GM21825 (cell line): ENCODE data around the gene NFAM1.

Experiments
- ATAC-seq: cut with Tn5 transposase; IDR thresholded peaks from one replicate; pipeline ENCODE4 v1.9.1; 2021; ENCODE audit warnings: mild to moderate bottlenecking, moderate library complexity; ENCODE audit not compliant: unreplicated experiment

NFAM1 gene

GRCh38 chr22:42439821-42440674 lies 7.8 kb upstream of the NFAM1 start:
- no peak for ATAC-seq

DNA sequence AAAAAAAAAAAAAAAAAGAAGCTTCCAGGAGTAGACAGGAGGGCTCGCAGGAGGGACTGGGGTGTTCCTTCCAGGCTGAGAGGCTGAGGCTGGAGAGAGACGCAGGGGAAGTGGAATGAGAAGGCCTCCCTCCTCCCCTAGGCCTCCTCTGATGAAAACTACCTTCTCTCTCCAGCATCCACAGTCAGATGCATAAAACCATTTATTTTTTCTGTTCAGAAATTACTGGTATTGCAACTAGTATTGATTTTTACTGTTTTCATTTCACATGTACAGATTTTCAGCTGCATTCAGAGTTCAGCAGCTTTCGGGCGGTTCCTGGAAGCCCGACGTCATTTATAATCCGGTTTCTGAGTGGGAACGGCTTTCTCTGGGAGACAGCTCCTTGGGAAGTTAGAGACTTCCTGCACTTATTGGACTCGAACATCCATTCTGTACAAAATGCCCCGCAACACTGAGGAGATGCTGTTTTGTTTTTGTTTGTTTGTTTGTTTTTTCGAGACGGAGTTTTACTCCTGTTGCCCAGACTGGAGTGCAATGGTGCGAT lies 6.9 kb upstream of the NFAM1 start:
- ATAC-seq: no peak

GRCh38 chr22:42438293-42438650 lies 6.1 kb upstream of the NFAM1 start:
- ATAC-seq: no peak

DNA sequence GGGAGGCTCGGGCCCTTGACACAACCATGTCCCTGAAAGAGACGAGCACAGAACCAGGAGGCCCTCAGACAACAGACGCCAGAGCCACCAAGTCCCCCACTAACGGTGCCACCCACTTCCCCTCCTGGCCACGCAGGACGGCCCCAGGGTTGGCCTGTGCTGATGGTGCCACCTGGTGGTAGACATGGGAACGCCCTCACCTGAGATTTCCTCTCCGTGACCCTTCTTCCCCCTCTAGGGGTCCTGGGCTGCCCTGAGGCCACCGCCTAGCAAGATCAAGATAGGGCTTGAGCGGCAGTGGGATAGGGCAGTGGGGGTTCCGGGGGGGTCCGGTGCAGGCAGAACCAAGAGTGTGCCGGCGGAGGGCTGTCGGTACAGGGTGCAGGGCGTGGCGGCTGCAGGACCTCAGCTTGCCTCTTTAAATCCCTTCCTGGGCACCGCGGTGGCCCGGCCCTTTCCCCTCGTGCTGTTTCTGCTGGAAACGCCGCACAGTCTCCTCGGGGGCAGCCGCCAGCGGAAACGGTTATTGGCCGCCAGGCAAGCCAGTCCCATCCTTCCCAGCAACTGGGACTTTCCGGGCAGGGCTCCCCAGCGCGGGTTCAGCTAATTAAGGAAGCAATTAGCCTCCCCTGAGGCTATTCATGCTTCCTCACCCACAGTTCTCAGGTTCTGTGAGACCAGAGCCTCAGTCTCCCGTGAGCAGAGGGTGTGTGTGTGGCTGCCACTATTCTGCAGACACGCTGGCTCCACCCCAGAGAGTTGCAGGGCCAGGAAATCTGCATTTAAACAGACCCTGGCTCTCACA lies 5.5 kb upstream of the NFAM1 start:
- ATAC-seq: no peak

DNA sequence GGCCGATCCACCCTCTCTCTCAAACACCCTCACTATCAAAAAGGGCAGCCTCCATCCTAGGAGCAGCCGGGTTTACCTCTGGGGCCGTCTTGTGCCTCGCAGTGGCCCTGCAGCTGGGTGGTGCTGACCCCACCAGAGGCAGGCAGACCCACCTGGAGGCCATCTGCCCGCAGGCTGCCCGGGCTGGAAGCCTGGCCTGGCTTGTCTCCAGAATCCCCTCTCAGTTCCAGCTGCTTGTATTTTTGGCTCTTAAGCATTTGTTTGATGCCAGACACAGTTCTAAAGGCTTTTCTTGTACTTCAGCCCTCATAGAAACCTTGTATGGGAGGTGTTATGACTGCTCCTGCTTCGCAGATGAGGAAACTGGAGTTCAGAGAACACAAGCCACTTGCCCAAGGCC lies 4.2 kb upstream of the NFAM1 start:
- no peak for ATAC-seq

DNA sequence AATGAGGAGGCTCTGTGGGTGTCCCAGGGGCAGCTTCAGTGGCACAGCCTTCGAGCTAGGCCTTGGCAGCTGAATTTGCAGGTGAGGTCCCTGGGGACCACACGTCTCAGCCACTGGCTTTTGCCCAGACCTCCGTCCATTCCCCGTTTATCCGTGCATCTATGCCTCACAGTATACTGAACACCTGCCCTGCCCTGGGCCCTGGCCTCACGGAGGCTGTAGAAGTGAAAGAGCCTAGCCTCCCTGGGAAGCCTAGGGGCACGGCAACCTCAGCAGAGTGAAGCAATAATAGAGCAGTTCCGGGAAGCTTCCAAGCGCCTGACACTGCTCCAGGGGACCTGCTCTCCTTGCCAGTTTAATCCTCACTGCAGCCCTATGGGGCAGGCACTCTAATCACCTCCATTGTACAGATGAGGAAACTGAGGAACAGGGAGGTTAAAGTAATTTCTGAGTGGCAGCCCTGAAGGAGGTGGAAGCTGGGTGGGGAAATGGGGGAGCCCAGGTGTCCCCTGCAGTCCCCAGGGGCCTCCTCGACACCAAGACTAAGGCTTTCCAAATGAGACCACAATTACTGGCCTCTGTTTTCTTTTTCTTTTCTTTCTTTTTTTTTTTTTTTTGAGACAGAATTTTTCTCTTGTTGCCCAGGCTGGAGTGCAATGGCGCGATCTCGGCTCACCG lies 2.7 kb upstream of the NFAM1 start:
- ATAC-seq: no peak

DNA sequence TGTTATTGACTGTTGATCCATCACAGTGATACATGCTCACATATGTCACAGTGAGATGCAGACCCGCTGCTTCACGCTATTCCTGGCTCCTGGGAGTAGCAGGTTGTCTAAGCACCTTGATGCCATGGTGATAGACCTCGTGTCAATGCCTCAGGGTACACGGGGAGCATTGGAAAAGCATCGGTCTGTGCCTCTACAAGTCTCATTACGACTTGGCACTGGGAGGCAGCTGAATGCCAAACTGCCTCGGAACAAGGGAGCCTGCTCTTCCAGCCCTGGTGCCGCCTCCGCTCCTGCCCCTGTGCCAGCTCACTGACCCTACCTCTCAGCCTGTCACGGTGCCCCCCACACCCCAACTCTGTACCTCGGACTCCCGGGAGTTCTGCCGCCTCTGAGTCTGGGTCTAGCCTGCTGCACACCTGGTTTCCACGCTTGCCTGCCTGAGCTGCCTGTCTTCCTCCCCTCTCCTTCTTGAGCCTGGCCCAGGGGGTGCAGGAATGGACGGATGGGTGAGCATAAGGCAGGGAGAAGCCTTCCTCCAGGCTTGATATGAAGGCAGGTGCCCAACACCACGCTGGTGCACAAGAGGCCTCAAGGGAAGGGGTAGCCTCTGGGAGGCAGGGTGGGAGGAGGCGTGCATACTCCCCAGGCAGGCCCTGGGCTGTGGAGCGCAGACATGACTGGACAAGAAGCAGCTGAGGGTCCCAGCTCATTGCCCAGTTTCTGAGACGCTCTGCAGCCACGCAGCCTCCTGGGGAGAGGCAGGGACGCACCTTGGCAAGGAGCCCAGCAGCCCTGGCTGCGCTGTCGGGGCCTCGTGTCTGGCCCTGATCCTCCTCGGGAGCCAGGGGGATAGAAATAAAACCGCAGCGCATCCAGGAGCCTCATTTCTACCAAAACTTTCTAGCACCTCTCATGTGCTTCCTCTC lies 1.8 kb upstream of the NFAM1 start:
- no peak for ATAC-seq

DNA sequence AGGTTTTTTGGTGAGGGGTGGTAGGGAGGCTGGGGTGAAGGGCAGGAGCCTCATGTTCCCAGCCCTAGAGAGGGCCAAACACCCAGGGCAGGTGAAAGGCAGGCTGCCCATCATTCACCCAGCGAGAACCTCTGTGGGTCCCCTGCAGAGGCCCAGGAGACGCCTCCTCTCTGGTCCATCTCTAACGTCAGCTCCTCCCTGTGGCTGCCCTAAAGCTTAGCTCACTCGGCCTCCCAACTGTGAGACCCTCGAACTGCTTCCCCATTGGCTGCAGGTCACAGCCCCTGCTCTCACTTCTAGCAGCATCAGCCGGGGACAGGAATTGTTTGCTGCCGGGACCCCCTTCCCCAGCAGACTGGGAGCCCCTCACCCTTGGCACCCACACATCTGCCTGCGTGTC lies 615 bp upstream of the NFAM1 start:
- no peak for ATAC-seq

DNA sequence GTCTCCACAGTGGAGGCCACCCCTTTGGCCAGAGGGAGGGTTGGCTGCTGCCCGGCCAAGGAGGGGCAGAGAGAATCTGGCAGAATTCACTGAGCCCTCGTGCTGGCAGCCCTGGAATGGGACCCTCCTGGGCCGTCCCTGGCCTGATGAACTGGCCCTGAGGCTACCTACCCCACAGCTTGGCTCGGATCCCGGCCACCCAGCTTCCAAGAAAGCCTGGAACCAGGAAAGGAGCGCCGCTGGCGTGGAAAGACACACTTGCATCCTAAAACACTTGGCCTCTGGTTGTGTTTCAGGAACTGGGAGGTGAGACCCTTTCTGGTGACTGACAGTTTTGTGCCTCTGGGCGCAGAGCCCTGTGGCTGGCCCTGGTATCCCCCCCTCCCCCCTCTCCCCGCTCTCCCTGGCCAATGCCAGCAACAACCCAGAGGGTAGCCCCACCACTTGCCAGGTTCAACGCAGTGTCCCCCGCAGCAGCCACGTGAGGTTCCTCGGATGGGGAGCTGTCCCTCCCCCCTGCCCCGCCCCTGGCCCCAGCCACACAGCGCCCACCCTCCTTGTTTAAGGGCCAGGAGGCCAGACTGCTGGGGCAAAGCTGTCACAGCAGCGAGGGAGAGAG lies 693 bp downstream of the NFAM1 start:
- no peak for ATAC-seq

GRCh38 chr22:42430528-42431125 lies 1.6 kb downstream of the NFAM1 start:
- no peak for ATAC-seq

GRCh38 chr22:42428760-42429159 lies 3.4 kb downstream of the NFAM1 start:
- no peak for ATAC-seq

GRCh38 chr22:42428025-42428424 lies 4.2 kb downstream of the NFAM1 start:
- ATAC-seq: no peak

DNA sequence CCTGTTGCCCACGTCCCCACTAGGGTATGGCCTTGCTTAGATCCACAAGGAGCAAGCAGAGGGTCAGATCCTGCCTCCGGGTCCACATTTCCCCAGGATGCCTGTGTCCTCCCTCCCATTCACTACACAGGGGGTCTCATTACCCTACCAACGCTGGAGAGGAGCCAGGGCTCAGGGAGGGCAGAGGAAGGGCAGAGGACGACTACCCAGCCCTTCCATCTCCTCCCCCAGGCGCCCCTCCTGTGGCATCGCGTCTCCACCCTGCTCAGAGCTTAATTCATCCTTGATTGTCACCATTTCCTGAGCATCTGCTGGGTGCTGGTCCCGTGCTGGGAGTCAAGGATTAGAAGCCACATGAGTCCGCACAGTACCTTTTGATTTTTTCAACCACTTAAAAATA lies 5.0 kb downstream of the NFAM1 start:
- ATAC-seq: no peak

- no peak for ATAC-seq
Observed at GRCh38 chr22:42425989-42426355, 6.2 kb downstream of the NFAM1 start.

GRCh38 chr22:42425337-42425988 lies 6.7 kb downstream of the NFAM1 start:
- no peak for ATAC-seq

- ATAC-seq: no peak
Observed at GRCh38 chr22:42419243-42419881, 12.8 kb downstream of the NFAM1 start.

DNA sequence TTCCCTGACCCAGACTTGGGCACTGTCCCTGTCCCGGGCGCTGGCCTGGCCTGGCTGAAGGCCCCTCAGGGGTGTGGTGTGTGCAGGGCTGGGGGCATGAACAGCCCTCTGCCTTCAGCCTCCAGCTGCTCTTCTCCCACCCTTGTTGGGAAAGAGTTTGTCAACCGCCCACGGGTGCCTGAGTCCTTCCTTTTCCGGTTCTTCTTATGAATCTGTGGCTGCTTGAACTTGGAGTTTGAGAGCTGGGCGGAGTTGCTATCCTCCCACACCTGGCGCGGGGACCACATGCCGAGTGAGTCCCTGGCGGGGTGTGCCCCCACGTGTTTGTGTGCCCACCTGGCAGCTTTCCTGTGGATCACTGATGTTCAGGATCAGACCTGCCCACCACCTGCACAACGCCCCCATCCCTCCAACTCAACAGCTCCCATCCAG lies 13.4 kb downstream of the NFAM1 start:
- ATAC-seq: no peak

- no peak for ATAC-seq
Observed at GRCh38 chr22:42417645-42418305, 14.4 kb downstream of the NFAM1 start.
